ENCODE data around the gene ZC3HAV1L. TPM values are rescaled to one million over a fixed set of nuclear protein-coding genes. Genes with fewer than 3 reads are reported as not detected.

ZC3HAV1L gene
- total RNA-seq, 1 experiment from 2014 or later: 22.3 TPM

Other genes with a start within 250 kb of the ZC3HAV1L start
- gene TMEM213, start 238.0 kb downstream of the ZC3HAV1L start, total RNA-seq (2014; rRNA removed): not detected in 2 replicates
- 0.06 and 0.19 TPM in 2 replicates for gene ATP6V0A4, start 237.8 kb downstream of the ZC3HAV1L start, total RNA-seq (2014; rRNA removed)
- gene KIAA1549, start 54.7 kb downstream of the ZC3HAV1L start, total RNA-seq (2014; rRNA removed): 2.5 and 3.3 TPM in 2 replicates
- 32.1 and 40.0 TPM in 2 replicates for gene ZC3HAV1, start 73.7 kb upstream of the ZC3HAV1L start, total RNA-seq (2014; rRNA removed)
- gene UBN2, start 195.2 kb upstream of the ZC3HAV1L start, total RNA-seq (2014; rRNA removed): 3.9 and 5.3 TPM in 2 replicates